Urothelium cell line (cell line): Measurements from ENCODE around the gene TATDN2.
"Not testable (repeated sequence)": the region's sequence is repeated elsewhere in the genome, so short reads cannot be mapped to it uniquely, and the experiment has no call there.

Experiments
- DNase-seq: peaks from one replicate; pipeline ENCODE4 v3.0.0; 2011; ENCODE audit warnings: low spot score, mixed read lengths
- FAIRE-seq: peaks from 2 replicates; lab custom pipeline; 2011; peaks lifted over from hg19 to GRCh38; lab: Jason Lieb, UNC

Gene TATDN2

GRCh38 chr3:10289787-10290355 lies 41.6 kb downstream of the TATDN2 start:
- FAIRE-seq (no peak), DNase-seq (no peak)

- DNase-seq (no peak), FAIRE-seq (no peak)
These were observed 42.4 kb downstream of the TATDN2 start for GRCh38 chr3:10290481-10291176.

GRCh38 chr3:10291641-10292040 lies 43.4 kb downstream of the TATDN2 start:
- FAIRE-seq (no peak), DNase-seq (no peak)

- FAIRE-seq (no peak), DNase-seq (no peak)
These were observed 44.5 kb downstream of the TATDN2 start, which contains the start of gene GHRL for GRCh38 chr3:10292505-10293419. GHRL (minus strand) TSS chr3:10292947; CDS start chr3:10290180, 2,767 bp downstream.

- FAIRE-seq (no peak), DNase-seq (no peak)
These were observed 45.8 kb downstream of the TATDN2 start for GRCh38 chr3:10294030-10294586.

- DNase-seq, FAIRE-seq: not testable (repeated sequence)
These were observed 49.8 kb downstream of the TATDN2 start for GRCh38 chr3:10298064-10298463.

- DNase-seq (no peak), FAIRE-seq (no peak)
These were observed 50.9 kb downstream of the TATDN2 start for GRCh38 chr3:10299175-10299574.

- DNase-seq, result no peak
- FAIRE-seq, result no peak
These were observed 51.4 kb downstream of the TATDN2 start for GRCh38 chr3:10299679-10300078.

- FAIRE-seq (no peak), DNase-seq (no peak)
These were observed 51.8 kb downstream of the TATDN2 start for GRCh38 chr3:10300087-10300486.

GRCh38 chr3:10303105-10303504 lies 54.8 kb downstream of the TATDN2 start:
- FAIRE-seq (no peak), DNase-seq (no peak)

GRCh38 chr3:10303785-10304184 lies 55.5 kb downstream of the TATDN2 start:
- peak; percentile 30 for FAIRE-seq
- no peak for DNase-seq

- DNase-seq (no peak), FAIRE-seq (no peak)
These were observed 56.6 kb downstream of the TATDN2 start for GRCh38 chr3:10304905-10305304.

GRCh38 chr3:10305331-10305902 lies 57.2 kb downstream of the TATDN2 start:
- DNase-seq (no peak), FAIRE-seq (no peak)

- FAIRE-seq (no peak), DNase-seq (no peak)
These were observed 57.9 kb downstream of the TATDN2 start for GRCh38 chr3:10306156-10306555.

- DNase-seq (no peak), FAIRE-seq (no peak)
These were observed 60.4 kb downstream of the TATDN2 start for GRCh38 chr3:10308678-10309077.

GRCh38 chr3:10309736-10310135 lies 61.5 kb downstream of the TATDN2 start:
- no peak for DNase-seq
- no peak for FAIRE-seq

- DNase-seq (no peak), FAIRE-seq (no peak)
These were observed 62.3 kb downstream of the TATDN2 start for GRCh38 chr3:10310578-10310977.

- FAIRE-seq, result no peak
- DNase-seq, result no peak
These were observed 63.5 kb downstream of the TATDN2 start for GRCh38 chr3:10311710-10312109.

GRCh38 chr3:10312391-10312790 lies 64.1 kb downstream of the TATDN2 start:
- FAIRE-seq (no peak), DNase-seq (no peak)

- no peak for DNase-seq
- no peak for FAIRE-seq
These were observed 64.6 kb downstream of the TATDN2 start for GRCh38 chr3:10312861-10313260.

GRCh38 chr3:10315101-10315500 lies 66.8 kb downstream of the TATDN2 start:
- DNase-seq (no peak), FAIRE-seq (no peak)
